ENCODE data around the gene ZNF100.
A peak's percentile ranks its signal among the peaks of the same experiment; 100 is the strongest.
"Not testable (repeated sequence)": the region's sequence is repeated elsewhere in the genome, so short reads cannot be mapped to it uniquely, and the experiment has no call there.

ZNF100 gene

DNA sequence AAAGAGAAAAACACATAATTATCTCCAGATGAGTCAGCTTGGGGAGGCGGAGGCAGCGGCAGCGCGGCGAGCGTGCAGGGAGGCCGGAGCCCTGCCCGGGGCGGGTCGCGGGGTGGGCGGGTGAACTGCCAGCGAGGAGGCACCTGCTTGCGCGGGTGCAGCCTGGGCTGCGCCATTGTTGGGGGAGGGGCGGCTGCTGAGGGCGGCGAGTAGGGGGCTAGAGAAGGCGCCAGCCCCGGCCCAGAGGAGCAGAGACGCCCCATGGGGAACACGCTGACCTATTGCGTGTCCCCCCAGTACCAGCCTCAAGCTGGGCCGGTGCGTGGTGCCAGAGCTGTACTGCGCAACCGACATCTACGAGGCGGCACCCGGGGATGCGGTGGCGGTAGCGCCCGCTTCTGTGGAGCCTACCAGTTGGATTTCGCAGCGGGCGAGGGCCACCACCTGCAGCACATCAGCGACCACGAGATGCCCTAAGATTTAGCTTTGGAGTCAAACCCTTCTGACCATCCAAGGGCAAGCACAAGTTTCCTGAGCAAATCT is 16.7 kb downstream of the ZNF100 start:
- no peak overlapping the region for H3K9ac ChIP-seq (ENCODE audit: low read depth, low read length)
- H3K9me3 ChIP-seq (ENCODE audit: control insufficient read depth, insufficient read depth, low read length), result no peaks in the 10 kb centered on the region
- no peak overlapping the region for H3K4me3 ChIP-seq (ENCODE audit: low read depth, low read length)
- H3K4me1 ChIP-seq (ENCODE audit: control insufficient read depth, insufficient read depth, low read length), result no peaks in the 10 kb centered on the region
- no peaks in the 10 kb centered on the region for H3K27me3 ChIP-seq (ENCODE audit: control insufficient read depth, insufficient read depth, low read length)
- peaks cover 7% of the 10 kb centered on the region for H3K36me3 ChIP-seq (ENCODE audit: control insufficient read depth, insufficient read depth, low read length)

DNA sequence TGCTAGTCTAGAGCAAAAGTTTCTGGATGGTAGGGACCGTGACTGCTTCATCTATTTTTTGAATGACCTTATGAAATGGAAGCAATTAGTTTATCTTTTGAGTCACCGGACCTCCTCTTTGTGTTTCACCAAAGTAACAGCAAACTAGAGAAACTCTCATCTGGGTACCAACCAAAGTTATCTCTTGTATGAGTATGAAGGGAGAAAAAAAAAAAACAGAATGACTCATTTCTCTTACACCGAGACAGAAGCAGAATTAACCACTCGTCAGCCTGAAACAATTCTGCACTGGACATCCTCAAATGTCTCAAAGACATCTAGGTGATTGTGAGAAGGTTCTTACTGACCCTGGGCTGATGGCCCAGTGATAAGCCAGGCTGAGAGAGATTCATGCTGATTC is 18.3 kb downstream of the ZNF100 start:
- no peak overlapping the region for H3K4me3 ChIP-seq (ENCODE audit: low read depth, low read length)
- H3K36me3 ChIP-seq (ENCODE audit: control insufficient read depth, insufficient read depth, low read length), result peaks cover 7% of the 10 kb centered on the region
- H3K27me3 ChIP-seq (ENCODE audit: control insufficient read depth, insufficient read depth, low read length), result no peaks in the 10 kb centered on the region
- H3K9ac ChIP-seq (ENCODE audit: low read depth, low read length), result no peak overlapping the region
- H3K4me1 ChIP-seq (ENCODE audit: control insufficient read depth, insufficient read depth, low read length), result no peaks in the 10 kb centered on the region
- no peaks in the 10 kb centered on the region for H3K9me3 ChIP-seq (ENCODE audit: control insufficient read depth, insufficient read depth, low read length)

DNA sequence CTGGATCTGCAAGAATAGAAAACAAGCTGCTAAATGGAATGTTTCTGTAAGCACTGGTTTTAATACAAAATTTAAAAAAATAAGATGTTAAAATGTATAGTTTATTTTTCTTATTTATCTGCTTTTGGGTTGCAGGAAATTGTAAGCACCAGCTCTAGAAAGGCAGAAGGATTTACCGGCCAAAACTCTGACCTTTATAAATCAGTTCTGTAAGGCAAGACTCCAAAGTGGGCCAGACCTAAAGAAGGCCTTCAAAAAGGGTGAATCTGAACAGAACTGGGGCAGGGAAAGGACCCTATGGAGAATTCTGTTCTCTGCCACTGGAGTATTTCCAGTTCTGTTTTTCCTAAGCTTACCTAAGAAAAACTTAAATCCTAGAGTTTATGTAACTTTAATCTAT is 19.3 kb downstream of the ZNF100 start:
- Histone ChIP-seq H3K36me3 (ENCODE audit: control insufficient read depth, insufficient read depth, low read length) (peaks cover 13% of the 10 kb centered on the region), H3K4me3 (ENCODE audit: low read depth, low read length) (no peak overlapping the region), H3K27me3 (ENCODE audit: control insufficient read depth, insufficient read depth, low read length) (no peaks in the 10 kb centered on the region)

DNA sequence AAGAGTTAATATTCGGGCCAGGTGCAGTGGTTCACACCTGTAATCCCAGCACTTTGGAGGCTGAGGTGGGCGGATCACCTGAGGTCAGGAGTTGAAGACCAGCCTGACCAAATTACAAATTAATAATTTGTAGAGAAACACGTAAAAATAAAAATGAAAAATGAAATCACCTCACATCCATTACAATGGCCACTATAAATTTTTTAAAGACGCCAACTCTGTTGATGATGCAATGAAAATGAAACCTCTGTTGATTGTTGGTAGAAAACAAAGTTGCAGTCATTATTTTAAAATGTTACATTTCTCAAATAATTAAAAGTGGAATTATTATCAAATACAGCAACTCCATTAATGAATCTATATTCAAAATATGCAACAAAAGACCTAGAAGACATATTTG is 26.8 kb downstream of the ZNF100 start:
- Histone ChIP-seq H3K36me3 (ENCODE audit: control insufficient read depth, insufficient read depth, low read length) (peaks cover 17% of the 10 kb centered on the region), H3K9me3 (ENCODE audit: control insufficient read depth, insufficient read depth, low read length) (no peaks in the 10 kb centered on the region)

More for the DNA sequence above, 19.3 kb downstream of the ZNF100 start:
- Histone ChIP-seq H3K9me3 (ENCODE audit: control insufficient read depth, insufficient read depth, low read length) (no peaks in the 10 kb centered on the region), H3K9ac (ENCODE audit: low read depth, low read length) (no peak overlapping the region), H3K4me1 (ENCODE audit: control insufficient read depth, insufficient read depth, low read length) (no peaks in the 10 kb centered on the region)

DNA sequence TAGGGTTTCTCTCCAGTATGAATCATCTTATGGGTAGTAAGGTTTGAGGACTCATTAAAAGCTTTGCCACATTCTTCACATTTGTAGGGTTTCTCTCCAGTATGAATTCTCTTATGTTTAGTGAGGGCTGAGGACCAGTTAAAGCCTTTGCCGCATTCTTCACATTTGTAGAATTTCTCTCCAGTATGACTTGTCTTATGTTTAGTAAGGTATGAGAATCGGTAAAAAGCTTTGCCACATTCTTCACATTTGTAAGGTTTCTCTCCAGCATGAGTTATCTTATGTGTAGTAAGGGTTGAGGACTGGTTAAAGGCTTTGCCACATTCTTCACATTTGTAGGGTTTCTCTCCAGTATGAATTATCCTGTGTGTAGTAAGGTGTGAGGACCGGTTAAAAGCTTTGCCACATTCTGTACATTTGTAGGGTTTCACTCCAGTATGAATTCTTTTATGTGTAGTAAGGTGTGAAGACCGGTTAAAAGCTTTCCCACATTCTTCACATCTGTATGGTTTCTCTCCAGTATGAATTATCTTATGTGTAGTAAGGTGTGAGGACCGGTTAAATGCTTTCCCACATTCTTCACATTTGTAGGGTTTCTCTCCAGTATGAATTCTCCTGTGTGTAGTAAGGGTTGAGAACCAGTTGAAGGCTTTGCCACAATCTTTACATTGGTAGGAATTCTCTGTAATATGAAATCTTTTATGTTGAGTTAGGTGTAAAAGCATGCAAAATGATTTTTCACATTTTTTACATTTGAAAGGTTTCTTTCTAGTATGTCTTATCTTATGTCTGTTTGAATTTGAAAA is 40.2 kb downstream of the ZNF100 start:
- H3K27me3 ChIP-seq (ENCODE audit: control insufficient read depth, insufficient read depth, low read length); H3K4me3 ChIP-seq (ENCODE audit: low read depth, low read length); H3K9ac ChIP-seq (ENCODE audit: low read depth, low read length); H3K4me1 ChIP-seq (ENCODE audit: control insufficient read depth, insufficient read depth, low read length); H3K36me3 ChIP-seq (ENCODE audit: control insufficient read depth, insufficient read depth, low read length): not testable (repeated sequence)
- peaks cover 18% of the 10 kb centered on the region for H3K9me3 ChIP-seq (ENCODE audit: control insufficient read depth, insufficient read depth, low read length)

More for the DNA sequence above, 26.8 kb downstream of the ZNF100 start:
- Histone ChIP-seq H3K9ac (ENCODE audit: low read depth, low read length) (no peak overlapping the region), H3K4me3 (ENCODE audit: low read depth, low read length) (no peak overlapping the region), H3K4me1 (ENCODE audit: control insufficient read depth, insufficient read depth, low read length) (no peaks in the 10 kb centered on the region), H3K27me3 (ENCODE audit: control insufficient read depth, insufficient read depth, low read length) (no peaks in the 10 kb centered on the region)

DNA sequence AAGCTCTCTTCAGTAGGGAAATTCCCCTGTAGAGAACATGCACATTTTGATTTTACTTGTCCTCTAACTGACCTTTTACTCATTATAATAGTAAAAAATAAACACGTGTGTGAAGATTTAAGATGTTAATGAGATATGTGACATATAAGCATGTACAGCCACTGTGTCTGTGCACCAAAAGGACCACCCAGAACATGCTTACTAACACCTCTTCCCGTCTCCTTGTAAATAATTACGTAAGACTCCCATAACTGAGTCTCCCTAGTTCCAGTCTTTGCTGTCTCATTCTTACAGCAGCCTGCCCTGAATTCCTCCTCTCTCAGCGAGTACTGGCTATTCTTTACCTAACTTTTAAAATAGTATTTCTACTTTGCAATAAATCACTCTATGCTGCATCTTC is 53.6 kb downstream of the ZNF100 start:
- Histone ChIP-seq H3K36me3 (ENCODE audit: control insufficient read depth, insufficient read depth, low read length) (no peaks in the 10 kb centered on the region), H3K4me1 (ENCODE audit: control insufficient read depth, insufficient read depth, low read length) (no peaks in the 10 kb centered on the region), H3K9me3 (ENCODE audit: control insufficient read depth, insufficient read depth, low read length) (no peaks in the 10 kb centered on the region), H3K27me3 (ENCODE audit: control insufficient read depth, insufficient read depth, low read length) (no peaks in the 10 kb centered on the region), H3K9ac (ENCODE audit: low read depth, low read length) (no peak overlapping the region), H3K4me3 (ENCODE audit: low read depth, low read length) (no peak overlapping the region)

DNA sequence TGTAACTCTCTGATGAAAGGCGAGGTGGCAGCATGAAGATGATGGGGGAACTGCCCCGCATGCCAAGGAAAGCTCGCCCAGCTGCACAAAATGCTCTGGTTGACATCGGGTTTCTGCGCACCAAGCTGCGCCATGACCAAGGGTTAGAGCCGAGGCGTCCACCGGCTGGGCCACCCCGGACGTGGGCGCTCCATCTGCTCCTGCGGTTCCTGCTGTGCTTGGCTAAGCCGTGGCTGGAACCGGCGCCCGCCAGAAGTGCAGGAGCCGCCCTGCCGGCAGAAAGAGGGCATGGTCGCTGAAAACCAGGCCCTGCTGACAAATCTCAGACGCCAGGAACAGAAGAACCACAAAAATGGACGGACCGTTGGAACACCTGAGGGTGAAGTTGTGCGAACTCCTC is 57.9 kb downstream of the ZNF100 start:
- Histone ChIP-seq H3K9ac (ENCODE audit: low read depth, low read length) (no peak overlapping the region), H3K27me3 (ENCODE audit: control insufficient read depth, insufficient read depth, low read length) (no peaks in the 10 kb centered on the region), H3K36me3 (ENCODE audit: control insufficient read depth, insufficient read depth, low read length) (no peaks in the 10 kb centered on the region), H3K9me3 (ENCODE audit: control insufficient read depth, insufficient read depth, low read length) (peaks cover 4% of the 10 kb centered on the region), H3K4me1 (ENCODE audit: control insufficient read depth, insufficient read depth, low read length) (peaks cover 3% of the 10 kb centered on the region), H3K4me3 (ENCODE audit: low read depth, low read length) (no peak overlapping the region)

DNA sequence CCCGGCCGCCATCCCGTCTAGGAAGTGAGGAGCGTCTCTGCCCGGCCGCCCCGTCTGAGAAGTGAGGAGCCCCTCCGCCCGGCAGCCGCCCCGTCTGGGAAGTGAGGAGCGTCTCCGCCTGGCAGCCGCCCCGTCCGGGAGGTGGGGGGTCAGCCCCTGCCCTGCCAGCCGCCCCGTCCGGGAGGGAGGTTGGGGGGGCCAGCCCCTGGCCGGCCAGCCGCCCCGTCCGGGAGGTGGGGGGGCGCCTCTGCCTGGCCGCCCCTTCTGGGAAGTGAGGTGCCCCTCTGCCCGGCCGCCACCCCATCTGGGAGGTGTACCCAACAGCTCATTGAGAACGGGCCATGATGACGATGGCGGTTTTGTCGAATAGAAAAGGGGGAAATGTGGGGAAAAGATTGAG is 59.5 kb downstream of the ZNF100 start:
- not testable (repeated sequence) for H3K4me1 ChIP-seq (ENCODE audit: control insufficient read depth, insufficient read depth, low read length); H3K4me3 ChIP-seq (ENCODE audit: low read depth, low read length); H3K36me3 ChIP-seq (ENCODE audit: control insufficient read depth, insufficient read depth, low read length); H3K9ac ChIP-seq (ENCODE audit: low read depth, low read length); H3K9me3 ChIP-seq (ENCODE audit: control insufficient read depth, insufficient read depth, low read length); H3K27me3 ChIP-seq (ENCODE audit: control insufficient read depth, insufficient read depth, low read length)

DNA sequence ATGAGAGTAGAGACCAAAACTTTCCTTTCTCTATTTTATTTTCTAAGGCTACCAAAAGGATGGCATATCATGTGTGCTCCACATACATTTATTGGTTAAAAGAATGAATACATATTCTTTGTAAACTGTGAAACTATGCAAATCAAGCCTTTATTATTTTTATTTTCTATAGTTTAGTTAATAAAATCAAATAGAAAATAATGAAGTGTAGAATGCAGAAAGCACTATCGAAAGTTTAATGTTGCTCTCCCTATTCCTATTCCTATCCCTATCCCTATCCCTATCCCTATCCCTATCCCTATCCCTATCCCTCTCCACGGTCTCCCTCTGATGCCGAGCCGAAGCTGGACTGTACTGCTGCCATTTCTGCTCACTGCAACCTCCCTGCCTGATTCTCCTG is 60.3 kb downstream of the ZNF100 start:
- Histone ChIP-seq H3K4me3 (ENCODE audit: low read depth, low read length) (no peak overlapping the region), H3K9me3 (ENCODE audit: control insufficient read depth, insufficient read depth, low read length) (peaks cover 4% of the 10 kb centered on the region), H3K4me1 (ENCODE audit: control insufficient read depth, insufficient read depth, low read length) (peaks cover 5% of the 10 kb centered on the region), H3K9ac (ENCODE audit: low read depth, low read length) (no peak overlapping the region), H3K27me3 (ENCODE audit: control insufficient read depth, insufficient read depth, low read length) (no peaks in the 10 kb centered on the region), H3K36me3 (ENCODE audit: control insufficient read depth, insufficient read depth, low read length) (no peaks in the 10 kb centered on the region)

DNA sequence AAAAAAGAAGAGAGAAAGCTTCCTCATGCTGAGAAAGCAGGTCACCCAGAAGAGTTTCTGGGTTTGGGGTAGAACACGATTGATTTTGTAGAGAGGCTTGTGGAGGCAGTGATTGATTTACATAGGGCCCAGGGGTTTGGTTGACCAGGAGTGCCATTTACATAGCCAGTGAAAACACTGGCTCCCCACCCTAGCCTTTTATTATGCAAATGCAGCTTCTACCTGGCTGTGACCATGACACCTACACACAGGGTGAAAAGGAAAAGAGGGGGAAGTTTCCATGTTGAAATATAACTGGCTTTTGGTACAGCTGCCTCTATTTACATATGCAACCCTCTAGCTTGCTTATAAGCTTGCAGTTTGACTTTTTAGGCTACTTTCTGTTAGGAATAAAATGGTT is 62.0 kb downstream of the ZNF100 start:
- Histone ChIP-seq H3K27me3 (ENCODE audit: control insufficient read depth, insufficient read depth, low read length) (no peaks in the 10 kb centered on the region), H3K9me3 (ENCODE audit: control insufficient read depth, insufficient read depth, low read length) (peaks cover 4% of the 10 kb centered on the region), H3K36me3 (ENCODE audit: control insufficient read depth, insufficient read depth, low read length) (no peaks in the 10 kb centered on the region), H3K4me3 (ENCODE audit: low read depth, low read length) (peak overlapping the region; percentile 28), H3K4me1 (ENCODE audit: control insufficient read depth, insufficient read depth, low read length) (peaks cover 5% of the 10 kb centered on the region), H3K9ac (ENCODE audit: low read depth, low read length) (peak overlapping the region; percentile 49)

DNA sequence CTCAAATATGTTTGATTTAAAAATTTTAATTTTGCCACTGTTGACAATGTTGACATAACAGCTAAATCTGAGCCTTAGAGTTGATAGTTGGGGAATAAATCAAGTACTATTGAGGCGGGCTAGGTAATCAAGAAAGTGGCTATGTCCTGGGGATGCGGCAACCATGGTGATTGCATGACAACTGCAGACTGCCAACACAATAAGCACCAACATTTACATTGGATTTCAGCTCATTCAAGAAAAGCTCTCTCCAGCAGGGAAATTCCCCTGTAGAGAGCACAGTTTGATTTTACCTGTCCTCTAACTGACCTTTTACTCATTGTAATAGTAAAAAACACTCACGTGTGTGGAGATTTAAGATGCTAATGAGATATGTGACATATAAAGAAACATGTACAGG is 63.1 kb downstream of the ZNF100 start:
- no peak overlapping the region for H3K9ac ChIP-seq (ENCODE audit: low read depth, low read length)
- H3K4me1 ChIP-seq (ENCODE audit: control insufficient read depth, insufficient read depth, low read length), result peaks cover 5% of the 10 kb centered on the region
- no peaks in the 10 kb centered on the region for H3K27me3 ChIP-seq (ENCODE audit: control insufficient read depth, insufficient read depth, low read length)
- no peaks in the 10 kb centered on the region for H3K36me3 ChIP-seq (ENCODE audit: control insufficient read depth, insufficient read depth, low read length)
- no peak overlapping the region for H3K4me3 ChIP-seq (ENCODE audit: low read depth, low read length)
- H3K9me3 ChIP-seq (ENCODE audit: control insufficient read depth, insufficient read depth, low read length), result peaks cover 4% of the 10 kb centered on the region

DNA sequence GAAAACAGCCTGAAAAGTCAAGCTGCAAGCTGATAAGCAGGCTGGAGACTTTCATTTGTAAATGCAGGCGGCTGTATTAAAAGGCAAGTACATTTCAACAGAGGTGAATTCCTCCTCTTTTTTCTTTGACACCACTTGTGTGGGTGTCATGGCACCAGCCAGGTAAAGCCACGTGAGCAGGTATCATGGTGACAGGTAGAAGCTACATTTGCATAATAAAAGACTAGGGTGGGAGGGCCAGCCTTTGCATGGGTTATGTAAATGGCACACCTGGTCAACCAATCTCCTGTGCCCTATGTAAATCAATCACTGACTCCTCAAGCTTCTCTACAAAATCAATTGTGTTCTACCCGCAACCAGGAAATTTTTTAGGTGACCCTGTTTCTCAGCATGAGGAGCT is 68.2 kb downstream of the ZNF100 start:
- Histone ChIP-seq H3K9ac (ENCODE audit: low read depth, low read length) (no peak overlapping the region), H3K4me3 (ENCODE audit: low read depth, low read length) (no peak overlapping the region), H3K9me3 (ENCODE audit: control insufficient read depth, insufficient read depth, low read length) (peaks cover 2% of the 10 kb centered on the region), H3K36me3 (ENCODE audit: control insufficient read depth, insufficient read depth, low read length) (no peaks in the 10 kb centered on the region), H3K4me1 (ENCODE audit: control insufficient read depth, insufficient read depth, low read length) (peaks cover 4% of the 10 kb centered on the region), H3K27me3 (ENCODE audit: control insufficient read depth, insufficient read depth, low read length) (no peaks in the 10 kb centered on the region)

All from iPS-15b (cell line).